Fibroblast of villous mesenchyme (primary cell): ENCODE results near the gene PDYN. TPM values are rescaled to one million over a fixed set of nuclear protein-coding genes. Genes with fewer than 3 reads are reported as not detected.

Source experiments
- DNase-seq: peaks from one replicate; pipeline ENCODE4 v3.0.0-alpha.2; 2010; ENCODE audit warnings: low read depth
- H3K4me3 ChIP-seq: 2 replicates; pipeline ENCODE4 v1.5.1; 2011; ENCODE audit warnings: low read depth, mild to moderate bottlenecking, low read length
- CTCF ChIP-seq: IDR thresholded peaks from 2 replicates; pipeline ENCODE4 v1.5.1; 2012; ENCODE audit warnings: low read depth, mild to moderate bottlenecking, low read length; ENCODE audit not compliant: insufficient read depth
- total RNA-seq: library from RNA; depleted of rRNA; stranded (reverse); fragments of >200 nt; gene quantifications from 2 replicates; pipeline ENCODE4 v1.2.3, GENCODE V29; 2012

Gene PDYN
- total RNA-seq, 1 donor = not detected

GRCh38 chr20:1997483-1998192 is 3.8 kb upstream of the PDYN start:
- no peak overlapping the region for H3K4me3 ChIP-seq
- TF ChIP-seq CTCF = no peak
- DNase-seq = no peak

- no peak for TF ChIP-seq CTCF
- DNase-seq = no peak
- no peak overlapping the region for H3K4me3 ChIP-seq
Measured at GRCh38 chr20:1995531-1996310, 1.9 kb upstream of the PDYN start.

- H3K4me3 ChIP-seq = no peak overlapping the region
- TF ChIP-seq CTCF = no peak
- no peak for DNase-seq
Measured at GRCh38 chr20:1994627-1995026, 769 bp upstream of the PDYN start.

- no peak for DNase-seq
- H3K4me3 ChIP-seq = no peak overlapping the region
- no peak for TF ChIP-seq CTCF
Measured at GRCh38 chr20:1992359-1993110, 1.3 kb downstream of the PDYN start.

- no peak for TF ChIP-seq CTCF
- no peak for DNase-seq
- H3K4me3 ChIP-seq = no peak overlapping the region
Measured at GRCh38 chr20:1987826-1988225, 6.0 kb downstream of the PDYN start.

GRCh38 chr20:1983301-1983700 is 10.6 kb downstream of the PDYN start:
- no peak for DNase-seq
- no peak for TF ChIP-seq CTCF
- H3K4me3 ChIP-seq = no peak overlapping the region
